ENCODE results near the gene GLCCI1.

The GLCCI1 gene

DNA sequence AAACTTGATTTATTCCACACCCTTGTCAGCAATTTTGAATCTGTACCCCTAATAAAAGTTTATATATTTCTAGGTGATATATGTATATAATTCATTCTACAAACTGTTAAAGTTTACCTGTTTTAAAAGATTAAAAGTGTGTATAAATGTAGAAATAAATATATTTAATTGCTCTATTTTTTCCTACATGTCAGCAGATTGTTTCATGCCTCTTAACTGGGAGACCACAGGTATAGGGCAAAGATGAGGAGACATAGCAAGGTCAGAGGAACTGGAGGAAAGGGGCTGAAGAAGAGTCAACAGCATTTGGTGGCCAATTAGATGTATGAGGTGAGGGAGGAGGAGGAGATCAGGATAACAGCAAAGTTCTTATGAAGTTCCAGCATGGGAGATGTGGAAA lies 109.8 kb downstream of the GLCCI1 start:
- TF ChIP-seq NFRKB (IDR thresholded peaks at IDR 0.05) (no peak), L3MBTL2 (conservative IDR thresholded peaks at IDR 0.05) (no peak), SP1 (IDR thresholded peaks at IDR 0.05) (no peak), ELF4 (IDR thresholded peaks at IDR 0.05) (no peak), FOXK2 (IDR thresholded peaks at IDR 0.05) (no peak), FOXA1 (IDR thresholded peaks at IDR 0.05) (no peak), CTBP1 (IDR thresholded peaks at IDR 0.05; ENCODE audit: borderline replicate concordance) (no peak), ARNT (IDR thresholded peaks at IDR 0.05) (no peak)
- TF ChIP-seq, protein P1, sequence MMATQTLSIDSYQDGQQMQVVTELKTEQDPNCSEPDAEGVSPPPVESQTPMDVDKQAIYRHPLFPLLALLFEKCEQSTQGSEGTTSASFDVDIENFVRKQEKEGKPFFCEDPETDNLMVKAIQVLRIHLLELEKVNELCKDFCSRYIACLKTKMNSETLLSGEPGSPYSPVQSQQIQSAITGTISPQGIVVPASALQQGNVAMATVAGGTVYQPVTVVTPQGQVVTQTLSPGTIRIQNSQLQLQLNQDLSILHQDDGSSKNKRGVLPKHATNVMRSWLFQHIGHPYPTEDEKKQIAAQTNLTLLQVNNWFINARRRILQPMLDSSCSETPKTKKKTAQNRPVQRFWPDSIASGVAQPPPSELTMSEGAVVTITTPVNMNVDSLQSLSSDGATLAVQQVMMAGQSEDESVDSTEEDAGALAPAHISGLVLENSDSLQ (IDR thresholded peaks at IDR 0.05), result no peak
- ChIA-PET POLR2A (no interaction called here), CTCF (no interaction called here)
- no peak for DNase-seq (ENCODE audit: extremely low spot score)

- ChIA-PET CTCF (no interaction called here), POLR2A (no interaction called here)
- TF ChIP-seq ARNT (IDR thresholded peaks at IDR 0.05), result no peak
- TF ChIP-seq LEF1 (IDR thresholded peaks at IDR 0.05; ENCODE audit: borderline replicate concordance), result no peak
- TF ChIP-seq, protein P1 (IDR thresholded peaks at IDR 0.05), result no peak
- TF ChIP-seq ZNF384 (IDR thresholded peaks at IDR 0.05), result no peak
- TF ChIP-seq BHLHE40 (IDR thresholded peaks at IDR 0.05; ENCODE audit: borderline replicate concordance), result no peak
- TF ChIP-seq TARDBP (IDR thresholded peaks at IDR 0.05), result no peak
- no peak for TF ChIP-seq FOXM1 (IDR thresholded peaks at IDR 0.05; ENCODE audit: borderline replicate concordance)
- TF ChIP-seq FOXK2 (IDR thresholded peaks at IDR 0.05), result no peak
- no peak for TF ChIP-seq L3MBTL2 (conservative IDR thresholded peaks at IDR 0.05)
- no peak for TF ChIP-seq ELF4 (IDR thresholded peaks at IDR 0.05)
- no peak for TF ChIP-seq SP1 (IDR thresholded peaks at IDR 0.05)
- TF ChIP-seq FOXA1 (IDR thresholded peaks at IDR 0.05), result no peak
- no peak for TF ChIP-seq CTBP1 (IDR thresholded peaks at IDR 0.05; ENCODE audit: borderline replicate concordance)
- no peak for TF ChIP-seq SUZ12 (IDR thresholded peaks at IDR 0.05)
- DNase-seq (ENCODE audit: extremely low spot score), result no peak
These were observed 114.2 kb downstream of the GLCCI1 start for GRCh38 chr7:8082762-8083161.

DNA sequence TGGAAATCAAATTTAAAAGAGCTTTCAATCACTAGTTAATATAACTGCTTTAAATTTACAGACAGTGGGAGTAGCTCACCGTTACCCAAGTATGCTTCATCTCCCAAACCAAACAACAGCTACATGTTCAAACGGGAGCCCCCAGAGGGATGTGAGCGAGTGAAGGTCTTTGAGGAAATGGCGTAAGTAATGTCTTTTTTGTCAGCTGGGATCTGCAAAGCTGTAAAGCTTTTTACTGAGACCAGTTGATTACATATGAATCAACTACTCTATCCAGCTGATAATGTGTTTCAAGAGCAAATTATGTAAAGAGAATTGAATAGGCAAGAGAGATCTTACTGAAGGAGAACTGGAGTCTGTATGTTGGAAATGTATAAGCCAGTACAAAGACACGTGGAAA lies 116.2 kb downstream of the GLCCI1 start:
- CTCF ChIA-PET, result interaction anchor here (0.6 kb wide), 1 partner anchor 105 kb away, joined by 4 read pairs; no protein-coding TSS in a partner anchor
- DNase-seq (ENCODE audit: extremely low spot score), result no peak
- POLR2A ChIA-PET, result no interaction called here
- no peak for TF ChIP-seq ARNT (IDR thresholded peaks at IDR 0.05)

DNA sequence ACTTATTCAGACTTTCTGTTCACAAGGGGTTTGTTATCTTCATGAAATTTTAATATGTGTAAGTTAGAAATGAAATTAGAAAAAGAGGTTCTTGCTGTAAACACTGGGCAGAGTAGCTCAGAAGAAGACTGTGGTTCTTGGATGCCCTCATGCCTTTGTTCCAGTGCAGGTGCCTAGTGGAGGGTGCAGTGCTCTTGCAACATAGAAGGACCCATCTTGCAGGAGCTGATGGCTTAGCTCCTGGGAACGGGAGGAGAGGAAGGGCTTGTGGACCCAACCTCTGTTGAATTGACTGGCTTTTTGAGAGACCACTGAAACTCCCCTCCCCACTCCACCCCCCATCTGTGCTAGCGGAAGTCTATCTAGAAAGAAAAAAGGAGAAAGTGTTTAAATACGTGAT lies 116.8 kb downstream of the GLCCI1 start:
- DNase-seq (ENCODE audit: extremely low spot score), result no peak
- TF ChIP-seq SUZ12 (IDR thresholded peaks at IDR 0.05) (no peak), HDGF (IDR thresholded peaks at IDR 0.05; ENCODE audit: borderline replicate concordance) (no peak), ELF4 (IDR thresholded peaks at IDR 0.05) (no peak)
- POLR2A ChIA-PET, result no interaction called here
- CTCF ChIA-PET, result no interaction called here

GRCh38 chr7:8086239-8086638 lies 117.6 kb downstream of the GLCCI1 start:
- ChIA-PET CTCF (no interaction called here), POLR2A (no interaction called here)
- no peak for DNase-seq (ENCODE audit: extremely low spot score)
- TF ChIP-seq BHLHE40 (IDR thresholded peaks at IDR 0.05; ENCODE audit: borderline replicate concordance) (no peak), ELF4 (IDR thresholded peaks at IDR 0.05) (no peak), FOXA1 (IDR thresholded peaks at IDR 0.05) (no peak), HDGF (IDR thresholded peaks at IDR 0.05; ENCODE audit: borderline replicate concordance) (no peak), FOXM1 (IDR thresholded peaks at IDR 0.05; ENCODE audit: borderline replicate concordance) (no peak)

- ChIA-PET CTCF (no interaction called here), POLR2A (no interaction called here)
- no peak for TF ChIP-seq LEF1 (IDR thresholded peaks at IDR 0.05; ENCODE audit: borderline replicate concordance)
- no peak for TF ChIP-seq ZNF384 (IDR thresholded peaks at IDR 0.05)
- no peak for TF ChIP-seq ARNT (IDR thresholded peaks at IDR 0.05)
These were observed 120.6 kb downstream of the GLCCI1 start for GRCh38 chr7:8089036-8089780.

DNA sequence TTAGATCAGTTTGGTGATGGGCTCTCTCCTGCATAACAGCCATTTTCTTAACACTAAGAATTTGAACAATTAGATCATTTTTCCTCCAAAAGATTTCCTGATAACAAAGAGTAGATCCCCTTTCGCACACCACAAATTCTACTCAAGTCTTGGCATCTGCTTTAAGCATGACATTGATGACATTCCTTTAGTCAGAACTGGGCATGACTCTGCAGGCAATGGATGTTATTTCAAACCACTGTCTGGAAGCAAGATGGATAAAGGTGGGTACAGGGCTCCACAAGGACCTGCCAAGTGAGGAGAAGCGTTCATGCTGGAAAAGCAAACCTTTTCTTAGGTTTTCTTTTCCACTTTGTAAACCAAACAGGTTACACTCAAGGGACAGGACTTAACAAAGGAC lies 123.5 kb downstream of the GLCCI1 start:
- TF ChIP-seq, protein P1 (IDR thresholded peaks at IDR 0.05), result no peak
- TF ChIP-seq FOXM1 (IDR thresholded peaks at IDR 0.05; ENCODE audit: borderline replicate concordance) (no peak), CTBP1 (IDR thresholded peaks at IDR 0.05; ENCODE audit: borderline replicate concordance) (no peak)
- POLR2A ChIA-PET, result no interaction called here
- CTCF ChIA-PET, result no interaction called here
- no peak for DNase-seq (ENCODE audit: extremely low spot score)

More at GRCh38 chr7:8089036-8089780, 120.6 kb downstream of the GLCCI1 start:
- no peak for DNase-seq (ENCODE audit: extremely low spot score)

All from HEK293T (cell line).